Lung (tissue), 12 donors: ENCODE data around the gene ARHGDIB. TPM values are rescaled to one million over a fixed set of nuclear protein-coding genes. Genes with fewer than 3 reads are reported as not detected.

Experiments used
- ATAC-seq: fragments of 200-7000 bp; cut with Tn5 transposase; one replicate; pipeline ENCODE4 v1.9.1; 2020; ENCODE audit warnings: moderate number of reproducible peaks; ENCODE audit not compliant: insufficient read depth, low FRiP score
- DNase-seq, 3 donors: peaks; one replicate each; pipeline ENCODE4 v3.0.0-alpha.2; 2013 to 2017
- H3K27ac ChIP-seq, 2 donors: one replicate each; pipeline ENCODE4 v1.5.1; 2013; ENCODE audit warnings: mild to moderate bottlenecking in 2 of 2, moderate library complexity in 2 of 2, control low read depth in 1 of 2, inconsistent platforms in 1 of 2, low read depth in 1 of 2, low read length in 1 of 2
- H3K27me3 ChIP-seq, 3 donors: one replicate each; pipeline ENCODE4 v1.5.1; 2013; ENCODE audit warnings: low read length in 2 of 3; ENCODE audit not compliant: control insufficient read depth in 3 of 3, insufficient read depth in 3 of 3
- H3K36me3 ChIP-seq, 4 donors: one replicate each; pipeline ENCODE4 v1.5.1; 2013; ENCODE audit warnings: low read length in 4 of 4, mild to moderate bottlenecking in 1 of 4, moderate library complexity in 1 of 4; ENCODE audit not compliant: control insufficient read depth in 4 of 4, insufficient read depth in 4 of 4
- H3K4me1 ChIP-seq, 5 donors: one replicate each; pipeline ENCODE4 v1.5.1; 2013; ENCODE audit warnings: low read length in 5 of 5, mild to moderate bottlenecking in 2 of 5, moderate library complexity in 1 of 5; ENCODE audit not compliant: control insufficient read depth in 5 of 5, insufficient read depth in 5 of 5
- H3K4me3 ChIP-seq: one replicate; pipeline ENCODE4 v1.5.1; 2013; ENCODE audit warnings: mild to moderate bottlenecking, control low read depth, moderate library complexity
- H3K9ac ChIP-seq, 2 donors: one replicate each; pipeline ENCODE4 v1.5.1; 2013; ENCODE audit warnings: low read length in 2 of 2, control low read depth in 1 of 2; ENCODE audit not compliant: insufficient read depth in 1 of 2
- H3K9me3 ChIP-seq, 4 donors: one replicate each; pipeline ENCODE4 v1.5.1; 2013; ENCODE audit warnings: low read length in 3 of 4, mild to moderate bottlenecking in 1 of 4, moderate library complexity in 1 of 4; ENCODE audit not compliant: control insufficient read depth in 4 of 4, insufficient read depth in 3 of 4
- CTCF ChIP-seq: IDR thresholded peaks from 2 replicates; pipeline ENCODE4 v1.5.1; 2012; ENCODE audit warnings: mild to moderate bottlenecking; ENCODE audit errors: control extremely low read depth, extremely low read depth
- WGBS, 2 donors: extraction: QIAGEN DNeasy Blood & Tissue Kit; methylation state at CpG; one replicate each; pipeline ENCODE4 v1.1.7; 2013; 5-methylcytosine and 5-hydroxymethylcytosine counted together
- polyA plus RNA-seq, 2 donors: library from polyadenylated mRNA; stranded (reverse); fragments of 200-250 nt; gene quantifications; one replicate each; pipeline ENCODE4 v1.2.1, GENCODE V29; 2013
- total RNA-seq, 2 donors: library from RNA; depleted of rRNA in 1 of 2; stranded (reverse); fragments of >200 nt in 1 of 2; gene quantifications; one replicate each; pipeline ENCODE4 v1.2.1, GENCODE V29; 2014 to 2021
- donor health status: control.
- donor health status: control.
- donor health status: Bipolar disorder and iron deficiency.
- donor health status: healthy.
- donor health status: DM: yes; HTN: yes; CAD: no.

ARHGDIB gene
- total and polyA plus RNA-seq, 4 donors = 66.5 to 597 (median 259) TPM

DNA sequence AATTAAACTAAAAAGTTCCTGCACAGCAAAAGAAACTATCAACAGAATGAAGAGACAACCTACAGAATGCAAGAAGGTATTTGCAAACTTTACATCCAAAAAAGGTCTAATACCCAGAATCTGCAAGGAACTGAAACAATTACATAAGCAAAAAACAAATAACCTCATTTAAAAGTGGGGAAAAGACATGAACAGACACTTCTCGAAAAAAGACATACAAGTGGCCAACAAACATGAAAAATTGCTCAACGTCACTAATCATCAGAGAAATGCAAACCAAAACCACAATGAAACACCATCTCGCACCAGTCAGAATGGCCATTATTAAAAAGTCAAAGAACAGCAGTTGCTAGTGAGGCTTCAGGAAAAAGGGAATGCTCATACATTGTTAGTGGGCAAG is 26.6 kb upstream of the ARHGDIB start:
- peaks cover 0 to 4% (median 0%) of the 10 kb centered on the region in 5 donors for H3K4me1 ChIP-seq
- 31 to 52% methylated on average over 3 of the region's 3 CpGs for WGBS, 2 donors

GRCh38 chr12:14986449-14986848 is 25.0 kb upstream of the ARHGDIB start:
- Histone ChIP-seq H3K27me3 (no peaks in the 10 kb centered on the region), H3K36me3 (no peaks in the 10 kb centered on the region), H3K4me1 (peaks cover 0 to 4% (median 0%) of the 10 kb centered on the region in 5 donors), H3K4me3 (no peak overlapping the region), H3K27ac (no peak overlapping the region), H3K9ac (no peak overlapping the region), H3K9me3 (no peaks in the 10 kb centered on the region)
- ATAC-seq (no peak), DNase-seq (no peak)
- WGBS, 2 donors = 79 to 92% methylated on average over 4 of the region's 4 CpGs
- TF ChIP-seq CTCF = no peak

More for the DNA sequence above, 26.6 kb upstream of the ARHGDIB start:
- H3K9ac ChIP-seq = no peak overlapping the region
- ATAC-seq (no peak), DNase-seq (no peak)
- no peak overlapping the region for H3K4me3 ChIP-seq
- H3K36me3 ChIP-seq = no peaks in the 10 kb centered on the region
- TF ChIP-seq CTCF = no peak
- H3K27me3 ChIP-seq = no peaks in the 10 kb centered on the region
- H3K9me3 ChIP-seq = no peaks in the 10 kb centered on the region
- H3K27ac ChIP-seq = no peak overlapping the region

DNA sequence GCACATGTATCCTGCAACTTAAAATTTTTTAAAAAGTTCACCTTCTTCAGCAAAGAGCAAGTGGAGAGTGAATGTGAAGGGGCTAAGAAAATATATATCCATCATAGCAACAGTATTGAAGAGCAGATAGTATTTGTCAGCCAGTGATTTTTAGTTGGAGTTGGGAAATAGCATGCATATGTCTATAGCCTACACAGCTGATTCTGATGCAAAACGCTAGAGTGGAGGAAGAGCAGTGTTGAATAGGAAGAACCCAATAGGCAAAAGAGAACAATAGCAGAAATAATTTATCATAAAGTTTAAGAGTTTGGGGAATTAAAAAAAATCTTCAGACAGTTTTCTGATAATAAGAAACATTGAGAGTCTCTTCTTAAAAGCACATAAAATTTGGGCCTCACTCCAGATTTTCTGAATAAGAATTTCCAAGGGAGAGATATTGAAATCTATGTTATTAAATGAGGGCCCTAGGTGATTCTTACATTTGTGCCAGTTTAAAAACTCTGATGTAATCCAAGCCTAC is 23.4 kb upstream of the ARHGDIB start:
- H3K4me1 ChIP-seq = peaks cover 0 to 4% (median 0%) of the 10 kb centered on the region in 5 donors
- WGBS, 2 donors = 38 to 56% methylated on average over 1 of the region's 1 CpG
- TF ChIP-seq CTCF = no peak

DNA sequence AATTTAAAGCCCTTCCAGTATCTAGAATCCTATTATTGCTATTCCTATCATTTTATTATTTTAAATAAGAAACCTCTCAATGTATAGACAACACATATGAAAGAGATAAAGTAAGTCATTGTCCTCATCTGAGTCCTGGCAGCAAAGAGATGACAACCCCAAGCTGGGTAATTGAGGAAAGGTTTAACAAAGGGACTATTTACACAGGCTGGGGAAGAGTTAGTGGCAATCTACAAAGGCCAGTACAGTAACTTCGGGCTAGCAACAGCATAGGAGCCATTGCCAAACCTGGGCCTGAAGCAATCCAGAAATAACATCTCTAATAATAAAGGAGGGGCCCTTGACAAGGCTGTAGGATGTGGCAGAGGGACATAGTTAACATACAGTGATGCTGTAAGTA is 22.6 kb upstream of the ARHGDIB start:
- H3K27me3 ChIP-seq = no peaks in the 10 kb centered on the region
- no peak for TF ChIP-seq CTCF
- ATAC-seq (no peak), DNase-seq (no peak)
- H3K4me3 ChIP-seq = no peak overlapping the region
- no peaks in the 10 kb centered on the region for H3K9me3 ChIP-seq
- H3K36me3 ChIP-seq = no peaks in the 10 kb centered on the region
- 30 to 71% methylated on average over 1 of the region's 1 CpG for WGBS, 2 donors
- H3K27ac ChIP-seq = no peak overlapping the region
- H3K4me1 ChIP-seq = no peaks in the 10 kb centered on the region
- H3K9ac ChIP-seq = no peak overlapping the region

More for the DNA sequence above, 23.4 kb upstream of the ARHGDIB start:
- H3K36me3 ChIP-seq = no peaks in the 10 kb centered on the region
- no peaks in the 10 kb centered on the region for H3K9me3 ChIP-seq
- H3K4me3 ChIP-seq = no peak overlapping the region
- ATAC-seq = no peak
- H3K27me3 ChIP-seq = no peaks in the 10 kb centered on the region
- H3K9ac ChIP-seq = no peak overlapping the region
- H3K27ac ChIP-seq = no peak overlapping the region
- no peak for DNase-seq
